SK-N-SH treated with all-trans-retinoic acid at 6 μM for 48 hours (cell line): Measurements from ENCODE around the gene TNS3.

Experiments
- ARNTL ChIP-seq: fragments of 450-650 bp; formaldehyde crosslinking; IDR thresholded peaks from 2 replicates; pipeline ENCODE4 v1.5.0; 2020; ENCODE audit warnings: low read depth, mild to moderate bottlenecking, moderate library complexity, borderline replicate concordance
- CREB5 ChIP-seq: fragments of 250-450 bp; sonication (Bioruptor Pico); IDR thresholded peaks from 2 replicates; pipeline ENCODE4 v1.5.1; 2020; ENCODE audit warnings: low read depth, mild to moderate bottlenecking, moderate library complexity
- CSDC2 ChIP-seq: fragments of 250-450 bp; sonication (Bioruptor Pico); IDR thresholded peaks from 2 replicates; pipeline ENCODE4 v1.5.0; 2020; ENCODE audit warnings: mild to moderate bottlenecking, moderate library complexity
- ISL1 ChIP-seq: fragments of 250-450 bp; sonication (Bioruptor Pico); IDR thresholded peaks from 2 replicates; pipeline ENCODE4 v2.1.2; 2022; ENCODE audit warnings: mild to moderate bottlenecking, moderate library complexity
- OSR1 ChIP-seq: fragments of 250-450 bp; sonication (Bioruptor Pico); IDR thresholded peaks from 2 replicates; pipeline ENCODE4 v1.8.0; 2022; ENCODE audit warnings: moderate library complexity, mild to moderate bottlenecking, inconsistent platforms
- PATZ1 ChIP-seq: fragments of 250-450 bp; sonication (Bioruptor Pico); IDR thresholded peaks from 2 replicates; pipeline ENCODE4 v1.8.0; 2020; ENCODE audit warnings: mild to moderate bottlenecking, moderate library complexity, borderline replicate concordance
- POU6F1 ChIP-seq: fragments of 250-450 bp; sonication (Bioruptor Pico); IDR thresholded peaks from 2 replicates; pipeline ENCODE4 v1.8.0; 2021; ENCODE audit warnings: low read depth, mild to moderate bottlenecking, moderate library complexity, borderline replicate concordance
- PPARA ChIP-seq: fragments of 250-450 bp; sonication (Bioruptor Pico); IDR thresholded peaks from 2 replicates; pipeline ENCODE4 v1.5.0; 2020; ENCODE audit warnings: mild to moderate bottlenecking, borderline replicate concordance
- ZFP3 ChIP-seq: fragments of 250-450 bp; sonication (Bioruptor Pico); IDR thresholded peaks from 2 replicates; pipeline ENCODE4 v1.5.0; 2020; ENCODE audit warnings: mild to moderate bottlenecking, moderate library complexity
- ZNF565 ChIP-seq: fragments of 450-650 bp; formaldehyde crosslinking; conservative IDR thresholded peaks from 2 replicates; pipeline ENCODE4 v1.5.0; 2020; ENCODE audit warnings: low read depth, mild to moderate bottlenecking, moderate library complexity
- ZNF70 ChIP-seq: fragments of 450-650 bp; formaldehyde crosslinking; IDR thresholded peaks from 2 replicates; pipeline ENCODE4 v1.5.0; 2020; ENCODE audit warnings: mild to moderate bottlenecking, moderate library complexity
- ZNF8 ChIP-seq: fragments of 450-650 bp; formaldehyde crosslinking; IDR thresholded peaks from 2 replicates; pipeline ENCODE4 v1.5.0; 2020; ENCODE audit warnings: mild to moderate bottlenecking, moderate library complexity

- no peak for TF ChIP-seq ZNF565 (CRISPR knock-in tag)
- TF ChIP-seq CREB5 (CRISPR knock-in tag): no peak
- TF ChIP-seq ZNF70 (CRISPR knock-in tag): no peak
- TF ChIP-seq CSDC2 (CRISPR knock-in tag): no peak
- no peak for TF ChIP-seq ARNTL (CRISPR knock-in tag)
- no peak for TF ChIP-seq ZNF8
- no peak for TF ChIP-seq POU6F1 (CRISPR knock-in tag)
- TF ChIP-seq PPARA (CRISPR knock-in tag): no peak
- no peak for TF ChIP-seq OSR1
- TF ChIP-seq PATZ1 (CRISPR knock-in tag): no peak
- TF ChIP-seq ZFP3 (CRISPR knock-in tag): no peak
- TF ChIP-seq ISL1: no peak
Observed at GRCh38 chr7:47389171-47389922, 192.6 kb downstream of the TNS3 start.
